Stimulated activated CD8-positive, alpha-beta memory T cell treated with anti-CD3 and anti-CD28 coated beads, Interleukin-7, amount 100 ng/mL, for 1 hour (primary cell): ENCODE results near the gene UBE2V1.

ENCODE experiments used
- DNase-seq, 2 donors: peaks; one replicate each; pipeline ENCODE4 v3.0.0-alpha.2; 2020; ENCODE audit warnings: low read depth in 2 of 2

The UBE2V1 gene

GRCh38 chr20:50044353-50044960, 68.5 kb downstream of the UBE2V1 start:
- DNase-seq, result no peak

GRCh38 chr20:50043573-50044352, 69.2 kb downstream of the UBE2V1 start:
- DNase-seq, result no peak

DNA sequence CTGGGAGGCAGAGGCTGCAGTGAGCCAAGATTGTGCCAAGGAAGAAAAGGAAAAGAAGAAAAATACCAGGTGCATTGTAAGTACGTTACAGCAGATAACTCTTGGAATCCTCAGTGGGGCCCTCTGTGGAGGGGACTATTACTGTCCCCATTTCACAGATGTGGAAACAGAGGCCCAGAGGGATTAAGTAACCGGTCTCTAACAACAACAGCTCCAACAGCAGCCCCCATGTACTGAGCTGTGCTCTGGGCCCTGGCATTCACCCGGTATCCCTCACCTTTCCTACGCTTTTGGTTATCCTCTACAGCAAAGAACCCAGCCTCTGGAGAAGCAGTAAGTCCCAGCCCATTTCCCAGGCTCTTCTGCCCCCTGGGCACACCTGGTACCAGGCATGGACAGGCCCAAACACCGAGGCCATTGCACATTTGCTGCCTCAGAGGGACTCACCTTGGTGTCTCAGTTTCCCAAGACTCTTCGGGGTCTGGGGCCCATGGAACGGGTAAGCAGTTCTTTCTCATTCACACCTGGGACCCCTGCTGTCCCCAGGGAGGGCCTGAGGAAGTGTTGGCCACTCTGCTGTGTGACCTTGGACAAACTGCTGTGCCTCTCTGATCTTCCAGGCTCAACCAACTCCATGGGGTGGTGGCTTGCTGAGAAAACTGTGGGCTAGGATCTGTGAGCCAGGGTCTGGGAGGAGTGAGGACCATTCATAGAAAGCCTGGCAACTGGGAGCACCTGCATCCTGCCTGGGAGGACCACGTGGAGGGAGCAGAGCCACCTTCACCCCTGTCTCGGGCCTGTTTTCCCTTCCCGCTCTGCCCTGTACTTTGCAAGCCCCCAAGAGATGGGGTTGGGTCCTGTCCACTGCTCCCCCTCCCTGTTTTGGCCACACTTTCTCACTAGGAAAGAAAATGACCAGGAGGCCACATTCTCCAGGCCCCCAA, 70.3 kb downstream of the UBE2V1 start:
- DNase-seq, result no peak

DNA sequence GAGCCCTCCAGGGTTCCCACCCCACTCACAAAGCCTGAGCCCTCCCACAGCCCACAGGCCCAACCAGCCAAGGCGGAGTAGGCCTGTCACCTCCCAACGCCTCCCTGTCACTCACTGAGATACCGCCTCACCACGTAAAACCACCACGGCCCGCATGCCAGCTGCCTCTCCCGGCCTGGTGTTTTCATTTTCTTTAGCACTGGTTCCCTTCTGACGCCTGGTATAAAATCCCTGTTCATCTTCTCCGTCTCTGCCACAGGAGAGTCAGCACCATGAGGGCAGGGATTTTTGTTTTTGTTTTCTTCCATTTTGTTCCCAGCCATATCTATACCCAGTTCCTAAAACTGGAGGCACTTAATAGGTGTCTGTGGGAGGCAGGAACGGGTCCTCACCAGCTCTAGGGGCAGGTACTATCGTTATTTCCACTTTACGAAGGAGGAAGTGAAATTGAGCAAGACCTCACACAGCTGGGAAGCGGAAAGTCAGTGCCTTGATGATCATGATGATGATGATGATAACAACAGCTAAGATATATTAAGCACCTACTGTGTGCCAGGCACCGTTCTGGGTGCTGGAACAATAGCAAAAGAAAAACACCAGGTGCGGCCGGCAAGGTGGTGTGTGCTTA, 71.6 kb downstream of the UBE2V1 start:
- no peak for DNase-seq

GRCh38 chr20:50040432-50041245, 72.3 kb downstream of the UBE2V1 start:
- DNase-seq, result no peak

DNA sequence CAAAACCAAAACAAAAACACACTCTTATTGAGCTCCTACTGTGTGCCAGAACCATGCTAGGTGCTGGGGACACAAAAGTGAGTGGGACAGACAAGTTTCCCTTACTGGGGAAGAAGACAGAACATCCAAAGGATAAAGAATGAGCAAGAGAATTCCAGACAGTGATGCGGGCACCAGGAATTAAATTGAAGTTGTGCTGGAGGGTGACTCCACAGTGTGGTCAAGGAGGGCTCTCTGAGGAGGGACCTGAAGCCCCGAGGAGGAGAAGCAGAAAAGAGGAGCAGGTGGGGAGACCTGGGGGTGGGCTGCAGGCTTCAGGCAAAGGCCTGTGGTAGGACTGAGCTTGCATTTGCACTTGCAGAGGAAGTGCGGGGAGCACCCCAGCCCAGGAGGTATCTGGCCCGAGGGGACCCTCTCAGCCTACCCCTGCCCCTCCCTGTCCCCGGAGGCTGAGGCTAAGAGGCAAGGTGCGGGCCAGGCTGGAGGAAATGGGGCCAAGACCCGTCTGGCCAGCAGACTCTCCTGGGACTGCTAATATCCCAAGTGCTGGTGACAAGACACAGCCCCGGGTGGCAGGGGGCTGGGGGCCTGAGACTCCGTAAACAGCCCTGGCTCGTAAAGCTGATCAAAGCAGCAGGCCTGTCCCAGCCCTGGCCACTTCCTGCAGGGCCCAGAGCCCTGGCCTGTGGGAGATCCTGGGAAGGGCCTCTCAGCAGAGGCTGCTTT, 73.1 kb downstream of the UBE2V1 start:
- no peak for DNase-seq

GRCh38 chr20:50038574-50038991, 74.4 kb downstream of the UBE2V1 start:
- no peak for DNase-seq

DNA sequence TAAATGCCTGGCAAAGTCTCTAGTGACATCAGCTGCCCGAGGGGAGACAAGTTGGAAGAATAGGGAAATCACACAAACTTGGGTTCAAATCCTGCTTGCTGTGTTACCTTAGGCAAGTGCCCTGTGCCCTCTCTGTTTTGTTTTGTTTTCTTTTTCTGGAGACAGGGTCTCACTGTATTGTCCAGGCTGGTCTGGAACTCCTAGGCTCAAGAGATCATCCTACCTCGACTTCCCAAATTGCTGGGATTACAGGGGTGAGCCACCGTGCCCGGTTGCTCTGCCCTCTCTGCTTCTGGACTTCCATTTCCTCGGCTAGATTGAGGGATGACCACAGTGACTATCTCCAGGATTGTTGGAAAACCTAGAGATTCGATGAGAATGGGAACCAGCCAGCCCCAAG, 74.8 kb downstream of the UBE2V1 start:
- DNase-seq, result no peak

DNA sequence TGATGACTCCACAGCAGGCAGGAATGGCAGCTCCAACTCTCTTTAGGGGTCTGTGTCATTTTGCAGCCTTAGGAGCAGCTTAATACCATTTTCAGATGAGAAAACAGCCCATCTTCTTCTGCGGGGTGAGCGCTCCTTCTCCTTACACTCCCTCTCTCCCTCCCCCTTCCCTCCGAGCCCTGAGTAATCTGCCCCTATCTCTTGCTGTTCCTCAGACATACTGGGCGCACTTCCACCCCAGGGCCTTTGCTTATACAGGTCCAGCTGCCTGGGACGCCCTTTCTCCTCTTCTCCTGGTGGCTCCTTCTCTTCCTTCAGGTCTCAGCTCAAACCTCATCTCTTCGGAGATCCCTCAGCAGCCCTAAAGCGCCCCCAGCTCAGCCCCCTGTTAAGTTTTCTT, 75.4 kb downstream of the UBE2V1 start:
- no peak for DNase-seq

GRCh38 chr20:50037123-50037522, 75.8 kb downstream of the UBE2V1 start:
- no peak for DNase-seq

DNA sequence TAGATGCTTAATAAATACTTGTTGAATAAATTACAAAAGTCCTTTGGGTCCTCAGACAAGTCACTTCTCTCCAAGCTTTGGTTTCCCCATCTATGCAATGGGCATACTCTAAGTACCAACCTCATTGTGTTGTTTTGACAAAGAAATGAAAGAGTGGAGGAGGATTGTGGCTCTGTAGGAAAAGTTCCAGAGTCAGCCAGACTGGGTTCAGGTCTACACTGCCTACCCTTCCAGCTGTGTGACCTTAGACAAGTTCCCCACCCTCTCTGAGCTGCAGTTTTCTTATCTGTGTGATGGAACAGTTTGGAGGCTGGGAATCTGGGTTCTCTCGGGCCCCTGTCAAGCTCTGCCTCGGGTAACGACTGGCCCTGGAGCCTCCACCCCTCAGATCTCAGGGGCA, 76.2 kb downstream of the UBE2V1 start:
- no peak for DNase-seq

- no peak for DNase-seq
Measured at GRCh38 chr20:50034567-50035180, 78.3 kb downstream of the UBE2V1 start.

DNA sequence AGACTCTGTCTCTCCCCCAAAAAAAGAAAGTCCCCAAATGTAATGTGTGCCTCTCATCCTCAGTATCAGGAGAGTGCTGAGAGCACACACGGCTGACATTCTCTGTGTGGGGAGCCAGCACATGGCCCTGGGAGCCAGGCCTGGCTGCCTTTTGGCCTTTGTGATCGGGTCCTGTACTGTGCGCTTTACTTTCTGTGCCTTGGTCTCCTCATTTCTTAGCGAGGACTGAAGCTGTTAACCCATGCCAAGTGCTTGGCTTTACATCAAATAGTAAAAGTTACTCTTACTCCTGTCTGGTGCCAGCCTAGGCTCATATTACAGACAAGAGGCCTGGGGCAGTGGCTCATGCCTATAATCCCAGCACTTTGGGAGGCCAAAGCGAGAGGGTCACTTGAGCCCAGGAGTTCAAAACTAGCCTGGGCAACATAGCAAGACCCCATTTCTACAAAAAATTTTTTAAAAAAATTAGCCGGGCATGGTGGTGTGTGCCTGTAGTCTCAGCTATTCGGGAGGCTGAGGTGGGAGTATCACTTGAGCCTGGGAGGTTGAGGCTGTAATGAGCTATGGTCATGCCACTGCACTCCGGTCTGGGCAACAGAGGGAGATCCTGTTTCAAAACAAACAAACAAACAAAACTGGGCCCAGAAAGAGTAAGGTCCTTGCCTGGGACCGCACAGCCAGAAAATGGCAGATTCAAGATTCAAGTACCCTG, 79.8 kb downstream of the UBE2V1 start:
- DNase-seq, result no peak
